HuH-7 (cell line): Measurements from ENCODE around the gene TFB2M.

Source experiments
- DNase-seq: peaks from one replicate; pipeline ENCODE4 v3.0.0; 2011; ENCODE audit warnings: low spot score

Gene TFB2M

DNA sequence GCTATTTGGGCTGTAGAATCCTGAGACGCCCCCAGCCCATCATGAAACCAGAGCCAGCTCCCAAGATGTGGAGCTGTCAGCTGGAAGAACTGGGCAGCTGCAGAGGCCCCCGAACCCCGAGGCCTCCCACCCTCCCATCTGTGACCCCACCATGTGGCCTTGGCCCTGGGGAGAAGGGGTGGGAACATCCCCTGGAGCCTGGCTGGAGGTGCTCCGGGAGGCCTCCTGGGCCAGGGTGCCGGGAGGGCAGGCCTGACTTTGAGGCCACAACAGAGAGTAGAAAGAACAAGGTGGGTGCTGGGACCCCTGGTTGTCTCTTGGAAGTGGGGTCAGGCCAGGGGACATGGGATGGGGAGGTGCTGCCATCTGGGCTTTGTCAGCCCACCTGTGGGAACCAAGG, 53.0 kb downstream of the TFB2M start:
- DNase-seq, result no peak

DNA sequence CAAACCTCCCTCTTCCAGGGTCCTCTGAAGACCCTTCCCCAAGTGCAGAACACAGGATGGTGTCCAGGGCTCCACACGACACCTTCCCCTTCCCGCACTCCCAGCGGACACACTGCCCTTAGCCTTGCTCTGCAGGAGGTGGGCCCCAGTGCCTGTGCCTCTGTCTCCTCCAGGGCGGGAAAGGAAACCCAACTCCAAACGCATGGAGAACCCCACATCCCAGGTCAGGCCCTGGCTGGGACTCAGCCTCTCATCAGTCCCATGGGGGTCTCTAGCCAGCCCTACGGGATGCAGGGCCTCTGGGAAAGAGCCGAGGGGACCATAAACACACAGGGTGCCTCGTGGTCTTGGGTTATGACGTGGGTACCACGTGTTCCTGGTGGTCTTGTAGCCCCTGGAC, 53.4 kb downstream of the TFB2M start:
- DNase-seq, result no peak

DNA sequence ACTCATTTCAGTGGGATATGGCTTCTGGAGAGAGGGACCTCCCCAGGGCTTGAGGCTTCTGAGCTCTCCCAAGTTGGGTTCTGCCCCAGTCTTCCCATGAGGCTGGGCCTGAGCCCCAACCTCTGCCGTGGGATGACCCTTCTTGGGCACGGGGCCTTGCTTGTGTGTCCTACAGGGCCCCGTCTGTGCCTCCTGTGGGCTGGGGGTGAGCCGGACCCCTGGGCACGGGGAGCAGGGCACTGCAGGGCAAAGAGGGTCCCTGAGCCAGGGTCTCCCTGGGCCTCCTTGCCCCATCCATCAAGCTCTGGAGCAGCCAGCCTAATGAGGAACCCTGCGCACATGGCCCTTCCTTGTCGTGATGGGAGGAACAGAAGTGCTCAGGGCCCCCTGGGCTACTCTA, 53.8 kb downstream of the TFB2M start:
- DNase-seq, result no peak

DNA sequence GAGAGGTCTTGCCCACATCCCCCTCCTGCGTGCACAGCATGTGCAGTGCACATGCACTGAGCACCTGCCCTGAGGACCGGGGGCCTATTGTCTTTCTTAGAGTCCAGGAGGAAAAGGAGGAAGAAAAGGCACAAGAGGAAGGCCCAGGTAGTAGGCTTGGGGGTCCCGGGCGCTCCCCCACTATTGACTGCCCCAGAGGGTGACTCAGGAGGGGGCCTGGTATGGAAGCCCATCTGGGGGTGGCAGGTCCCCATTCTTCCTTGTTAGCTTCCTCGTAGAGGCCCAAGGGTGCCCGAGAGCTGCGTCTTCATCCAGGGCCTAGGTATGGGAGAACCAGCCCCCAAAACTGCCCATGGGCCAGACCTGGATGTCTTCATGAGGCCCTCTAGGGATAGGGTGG, 54.9 kb downstream of the TFB2M start:
- DNase-seq, result no peak

DNA sequence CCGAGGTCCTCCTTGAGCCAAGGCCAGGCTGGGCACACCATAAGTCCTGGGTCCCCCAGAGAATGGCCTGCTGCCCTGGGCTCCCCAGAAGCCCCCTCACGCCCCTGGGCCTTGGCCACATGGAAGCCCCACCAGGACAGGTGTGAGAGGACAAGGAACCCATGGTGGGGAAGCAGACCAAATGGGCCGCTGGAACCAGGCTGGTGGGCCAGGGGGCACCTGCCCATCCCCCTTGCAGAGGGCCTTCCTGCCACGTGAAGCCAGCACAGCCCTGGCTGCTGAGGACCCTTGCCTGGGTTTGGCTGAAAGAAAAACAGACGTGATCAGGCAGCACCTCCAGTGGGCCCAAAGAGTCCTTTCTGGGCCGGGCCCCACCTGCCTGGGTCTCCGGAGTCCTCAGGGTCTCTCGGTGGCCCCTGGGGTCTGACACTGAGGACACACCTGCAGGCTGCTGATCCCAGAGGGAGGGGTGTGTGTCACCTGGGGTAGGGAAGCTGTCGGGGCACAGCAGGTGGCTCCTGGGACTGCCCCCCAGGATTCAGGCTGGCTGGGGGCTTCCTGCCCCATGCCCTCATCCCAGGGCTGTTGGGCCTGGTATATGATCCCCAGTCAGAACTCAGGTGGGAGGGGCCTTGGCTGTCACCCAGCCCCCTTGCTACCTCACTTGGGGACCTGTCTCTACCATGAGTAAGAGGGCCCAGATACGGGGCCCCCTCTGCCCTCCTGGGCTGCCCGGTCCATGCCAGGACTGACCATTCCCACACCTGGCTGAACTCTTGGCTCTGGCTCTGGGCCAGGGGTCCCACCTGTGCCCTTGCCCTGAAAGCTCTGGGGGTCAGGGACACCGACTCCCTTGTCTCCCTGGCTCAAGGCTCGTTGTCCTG, 55.7 kb downstream of the TFB2M start:
- no peak for DNase-seq

DNA sequence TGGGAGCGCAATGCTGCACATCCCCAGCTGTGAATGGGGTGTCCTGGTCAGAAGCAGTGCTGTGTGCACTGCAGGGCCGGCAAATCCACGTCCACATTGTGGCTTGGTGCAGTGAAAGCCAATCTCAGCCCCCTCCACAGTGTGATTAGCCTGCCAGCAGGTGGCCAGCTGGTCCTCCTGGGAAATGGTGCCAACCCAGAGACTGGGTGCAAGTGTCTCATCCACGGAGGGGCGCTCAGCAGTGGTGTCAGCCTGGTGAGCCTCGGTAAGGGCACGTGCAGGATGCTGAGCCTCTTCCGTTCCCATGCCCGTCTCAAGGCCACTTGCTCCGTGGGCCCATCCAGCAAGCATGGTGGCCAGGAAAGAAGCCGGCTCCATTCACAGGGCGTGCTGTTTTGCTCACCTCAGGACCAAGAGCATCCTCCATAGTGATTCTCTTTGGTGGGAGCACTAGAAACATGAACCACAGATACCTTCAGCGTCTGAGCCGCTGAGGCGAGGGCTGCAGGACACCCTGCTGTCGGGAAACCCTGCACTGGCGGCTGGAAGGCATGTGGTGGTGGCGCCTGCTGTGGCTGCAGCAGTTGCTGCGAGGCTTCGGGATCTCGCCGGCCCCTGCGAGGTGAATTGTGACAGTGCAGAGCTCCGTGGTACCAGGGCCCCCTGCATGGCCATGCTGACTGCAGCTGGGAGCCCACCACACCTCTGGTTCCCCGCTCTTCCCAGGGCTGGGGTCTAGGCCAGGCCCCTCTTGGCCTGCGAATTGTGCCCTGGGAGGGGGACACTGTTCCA, 57.0 kb downstream of the TFB2M start:
- no peak for DNase-seq

DNA sequence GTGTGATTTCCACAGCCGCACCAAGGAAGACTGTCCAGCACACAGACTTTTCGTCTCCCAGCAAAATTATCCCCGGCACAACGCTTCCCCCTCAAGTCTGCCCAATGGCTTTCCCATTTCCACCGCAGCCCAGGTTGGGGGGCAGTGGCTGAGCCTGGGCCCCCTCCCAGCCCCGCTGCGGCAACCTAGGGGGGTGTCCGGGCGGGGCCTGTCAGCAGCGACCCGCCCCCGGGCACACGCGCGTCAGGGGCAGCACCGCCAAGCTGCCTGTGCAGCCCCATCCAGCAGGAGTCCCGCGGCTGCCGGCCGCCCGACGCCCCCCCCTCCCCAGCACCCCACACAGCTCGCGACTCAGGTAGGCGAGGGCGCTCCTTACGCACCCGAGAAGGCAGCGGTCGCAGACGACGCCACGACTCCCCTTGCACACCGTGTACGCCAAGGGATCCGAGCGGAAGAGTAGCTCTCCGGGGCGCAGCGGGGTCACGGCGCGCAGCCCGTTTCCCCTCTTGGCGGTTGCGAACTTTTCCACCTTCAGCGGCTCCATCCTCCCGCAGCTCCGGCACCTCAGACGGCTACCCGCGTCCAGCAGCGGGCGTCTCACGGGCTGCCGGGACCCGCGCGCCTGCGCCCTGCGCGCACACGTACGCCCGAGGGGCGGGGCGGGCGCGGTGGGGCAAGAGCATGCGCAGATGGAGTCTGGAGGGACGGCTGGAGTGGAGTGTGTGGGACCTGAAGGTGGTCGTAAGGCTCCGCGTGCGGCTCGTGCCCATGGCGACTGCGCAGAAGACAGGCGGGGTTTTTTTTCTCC, 59.2 kb downstream of the TFB2M start, which contains the start of gene SMYD3:
Gene SMYD3, minus strand, starts transcription at position 606 of the 808 bp plus-strand sequence.
- DNase-seq, result peak; percentile 98

DNA sequence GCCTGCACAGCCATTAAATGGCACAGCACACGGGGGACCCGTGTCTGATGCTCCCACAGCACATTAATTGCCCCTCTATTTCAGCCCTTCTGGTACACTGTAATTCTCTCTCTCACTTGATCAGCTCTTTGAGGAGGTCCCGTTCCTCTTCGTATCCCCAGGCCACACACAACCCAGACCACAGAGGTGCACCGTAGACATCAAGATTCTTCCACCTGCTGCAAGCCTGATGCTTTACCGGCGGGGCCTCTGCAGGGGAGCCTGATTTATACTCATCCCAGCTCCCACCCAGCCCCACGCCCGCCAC, 59.7 kb downstream of the TFB2M start:
- no peak for DNase-seq

DNA sequence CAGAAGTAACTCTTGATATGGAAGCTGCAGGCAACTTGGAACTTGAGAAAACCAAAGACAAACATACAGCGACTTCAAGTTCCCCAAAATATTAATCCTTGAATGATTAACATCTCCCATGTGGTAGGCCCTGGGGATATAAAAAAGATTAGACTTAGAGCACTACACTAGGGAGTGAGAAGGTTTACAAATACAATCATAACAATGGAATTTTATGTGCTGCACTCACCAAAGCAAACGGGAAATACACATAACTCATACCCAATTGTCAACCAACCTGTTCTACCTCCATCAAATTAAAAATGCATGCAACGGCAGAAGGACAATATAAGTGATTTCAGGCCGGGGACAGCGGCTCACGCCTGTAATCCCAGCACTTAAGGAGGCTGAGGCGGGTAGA, 62.7 kb downstream of the TFB2M start:
- no peak for DNase-seq

DNA sequence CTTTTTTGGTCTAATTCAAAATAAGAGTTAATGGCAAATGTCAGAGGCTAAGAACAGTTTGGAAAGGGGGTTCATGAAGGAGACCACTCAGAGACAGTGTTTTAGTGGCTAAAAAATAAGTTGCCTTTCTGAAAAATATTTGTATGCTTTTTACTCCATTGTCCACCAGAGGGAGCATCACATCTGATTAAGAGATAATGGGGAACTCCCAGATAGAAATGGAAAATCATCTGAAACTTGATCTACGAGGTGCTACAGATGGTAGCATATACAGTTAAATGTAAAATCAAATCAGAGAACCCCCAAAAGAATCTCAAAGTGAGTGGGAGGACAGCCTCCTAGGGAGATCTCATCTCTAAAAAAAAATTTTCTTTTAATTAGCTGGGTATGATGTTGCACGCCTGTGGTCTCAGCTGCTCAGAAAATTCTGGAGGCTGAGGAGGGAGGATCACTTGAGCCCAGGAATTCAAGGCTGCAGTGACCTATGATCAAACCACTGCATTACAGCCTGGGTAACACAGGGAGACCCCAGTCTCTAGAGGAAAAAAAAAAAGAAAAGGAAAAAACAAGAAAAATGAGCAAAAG, 68.6 kb downstream of the TFB2M start:
- peak; percentile 39 for DNase-seq

DNA sequence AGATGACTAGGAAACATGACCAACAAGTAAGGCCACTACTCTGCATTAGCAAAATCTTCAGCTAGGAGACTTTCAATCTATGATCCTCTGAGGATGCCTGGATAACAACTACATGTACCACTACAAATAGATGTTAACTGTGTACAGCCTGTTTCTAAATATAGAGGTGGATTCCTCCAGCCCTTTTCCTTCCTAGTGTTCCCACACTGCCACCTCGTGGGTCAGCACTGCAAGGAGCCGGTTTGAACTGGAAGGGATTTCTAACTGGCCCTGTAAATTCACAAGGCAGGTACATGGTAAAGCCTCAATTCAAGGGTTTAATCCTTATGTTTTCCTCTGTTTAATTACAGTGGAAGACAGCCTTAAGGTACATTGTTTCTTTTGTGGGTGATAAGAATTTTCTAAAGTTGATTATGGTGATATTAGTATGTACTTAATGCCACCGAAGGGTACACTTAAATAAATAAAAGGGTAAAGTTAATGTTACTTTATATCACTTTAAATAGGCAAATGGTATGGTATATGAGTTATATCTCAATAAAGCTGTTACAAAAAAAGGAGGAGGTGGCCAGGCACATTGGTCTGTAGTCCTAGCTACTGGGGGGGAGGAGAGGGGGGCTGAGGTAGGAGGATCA, 73.3 kb downstream of the TFB2M start:
- peak; percentile 63 for DNase-seq

DNA sequence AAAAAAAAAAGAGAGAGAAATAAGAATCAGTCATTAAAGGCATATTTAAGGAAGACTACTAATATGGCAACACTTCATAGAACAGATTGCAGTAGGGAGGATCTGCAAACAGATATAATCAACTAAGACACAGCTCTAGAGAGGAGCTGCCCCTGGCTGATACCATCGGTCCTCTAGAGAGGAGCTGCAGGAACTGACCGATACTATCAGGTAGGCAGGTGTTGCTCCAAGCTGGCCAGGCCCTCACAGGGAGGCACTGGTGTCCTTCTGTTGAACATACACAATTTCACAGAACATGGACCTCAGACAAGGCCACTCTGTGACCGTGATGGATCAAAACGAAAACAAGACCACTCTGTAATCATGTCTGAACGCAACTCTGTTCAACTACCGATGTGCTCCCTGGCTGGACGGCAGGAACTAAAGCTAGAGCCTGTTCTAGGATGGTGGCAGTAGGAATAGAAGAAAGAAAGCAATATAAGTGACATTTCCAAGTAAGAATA, 74.5 kb downstream of the TFB2M start:
- no peak for DNase-seq
